HG02610 (cell line): Measurements from ENCODE around the gene KLHL8.

Experiments
- ATAC-seq: cut with Tn5 transposase; IDR thresholded peaks from one replicate; pipeline ENCODE4 v1.9.1; 2021; ENCODE audit warnings: mild to moderate bottlenecking, moderate library complexity; ENCODE audit not compliant: unreplicated experiment

The KLHL8 gene

GRCh38 chr4:87220094-87220822, at the start of gene KLHL8:
Gene KLHL8 (minus strand): TSS chr4:87220618. CDS start chr4:87195539, 25,079 bp downstream.
- peak; percentile 92 for ATAC-seq

GRCh38 chr4:87270144-87270543, 49.7 kb upstream of the KLHL8 start:
- no peak for ATAC-seq

- no peak for ATAC-seq
Observed at GRCh38 chr4:87268411-87268810, 48.0 kb upstream of the KLHL8 start.

- ATAC-seq, result no peak
Observed at GRCh38 chr4:87266986-87267385, 46.6 kb upstream of the KLHL8 start.

- ATAC-seq, result no peak
Observed at GRCh38 chr4:87262886-87263285, 42.5 kb upstream of the KLHL8 start.

- no peak for ATAC-seq
Observed at GRCh38 chr4:87260477-87260876, 40.1 kb upstream of the KLHL8 start.

GRCh38 chr4:87258677-87259076, 38.3 kb upstream of the KLHL8 start:
- ATAC-seq, result no peak

- ATAC-seq, result no peak
Observed at GRCh38 chr4:87257523-87257922, 37.1 kb upstream of the KLHL8 start.

GRCh38 chr4:87255755-87256154, 35.3 kb upstream of the KLHL8 start:
- no peak for ATAC-seq

- ATAC-seq, result no peak
Observed at GRCh38 chr4:87251106-87251505, 30.7 kb upstream of the KLHL8 start.

- ATAC-seq, result no peak
Observed at GRCh38 chr4:87250294-87250693, 29.9 kb upstream of the KLHL8 start.

GRCh38 chr4:87249332-87250019, 29.1 kb upstream of the KLHL8 start:
- no peak for ATAC-seq

- ATAC-seq, result no peak
Observed at GRCh38 chr4:87243426-87244053, 23.1 kb upstream of the KLHL8 start.

GRCh38 chr4:87241336-87241735, 20.9 kb upstream of the KLHL8 start:
- ATAC-seq, result no peak

- ATAC-seq, result no peak
Observed at GRCh38 chr4:87240341-87240740, 19.9 kb upstream of the KLHL8 start.

- ATAC-seq, result no peak
Observed at GRCh38 chr4:87239821-87240220, 19.4 kb upstream of the KLHL8 start.

GRCh38 chr4:87239194-87239593, 18.8 kb upstream of the KLHL8 start:
- no peak for ATAC-seq

- no peak for ATAC-seq
Observed at GRCh38 chr4:87236861-87237260, 16.4 kb upstream of the KLHL8 start.

GRCh38 chr4:87235020-87235671, 14.7 kb upstream of the KLHL8 start:
- ATAC-seq, result no peak

GRCh38 chr4:87232216-87232615, 11.8 kb upstream of the KLHL8 start:
- ATAC-seq, result no peak

- no peak for ATAC-seq
Observed at GRCh38 chr4:87230806-87231205, 10.4 kb upstream of the KLHL8 start.

GRCh38 chr4:87229979-87230378, 9.6 kb upstream of the KLHL8 start:
- ATAC-seq, result no peak
